GM19452 (cell line): Measurements from ENCODE around the gene PCK2.
A peak's percentile ranks its signal among the peaks of the same experiment; 100 is the strongest.

ENCODE experiments used
- ATAC-seq: cut with Tn5 transposase; IDR thresholded peaks from one replicate; pipeline ENCODE4 v1.9.1; 2021; ENCODE audit not compliant: unreplicated experiment

PCK2 gene

DNA sequence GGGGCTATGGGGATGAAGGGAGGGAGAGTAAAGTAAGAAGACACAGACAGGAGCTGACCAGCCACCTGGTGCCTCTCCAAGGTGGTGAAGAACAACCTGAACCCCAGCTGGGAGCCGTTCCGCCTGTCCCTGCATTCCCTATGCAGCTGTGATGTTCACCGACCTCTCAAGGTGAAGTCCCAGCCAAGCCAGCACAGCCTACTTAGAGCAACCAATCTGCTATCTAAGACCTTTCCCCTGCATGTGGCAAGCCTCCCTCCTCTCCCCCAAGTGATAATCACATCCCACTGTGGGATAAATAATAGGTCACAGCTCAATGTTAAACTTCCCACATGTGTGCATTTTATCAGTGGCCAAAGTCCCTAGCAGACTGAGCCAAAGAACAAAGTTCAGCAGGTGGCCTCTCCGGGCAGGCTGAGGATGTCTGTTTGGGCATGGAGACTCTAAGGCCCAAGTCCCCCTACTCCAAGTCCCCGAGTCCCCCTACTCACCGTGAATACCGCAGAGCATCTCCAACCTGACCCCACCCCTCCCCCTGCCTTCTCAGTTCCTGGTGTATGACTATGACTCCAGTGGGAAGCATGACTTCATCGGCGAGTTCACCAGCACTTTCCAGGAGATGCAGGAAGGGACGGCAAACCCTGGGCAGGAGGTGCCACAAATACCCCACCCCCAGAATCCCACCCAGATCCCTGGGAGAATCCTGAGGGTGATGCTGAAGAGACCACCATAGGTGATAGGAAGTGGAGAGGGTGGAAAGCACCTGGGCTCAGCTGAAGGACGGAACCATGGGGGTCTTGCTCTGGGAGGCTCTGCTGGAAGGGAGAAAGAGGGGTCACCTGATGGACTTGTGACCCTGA, 19.3 kb upstream of the PCK2 start:
- no peak for ATAC-seq

DNA sequence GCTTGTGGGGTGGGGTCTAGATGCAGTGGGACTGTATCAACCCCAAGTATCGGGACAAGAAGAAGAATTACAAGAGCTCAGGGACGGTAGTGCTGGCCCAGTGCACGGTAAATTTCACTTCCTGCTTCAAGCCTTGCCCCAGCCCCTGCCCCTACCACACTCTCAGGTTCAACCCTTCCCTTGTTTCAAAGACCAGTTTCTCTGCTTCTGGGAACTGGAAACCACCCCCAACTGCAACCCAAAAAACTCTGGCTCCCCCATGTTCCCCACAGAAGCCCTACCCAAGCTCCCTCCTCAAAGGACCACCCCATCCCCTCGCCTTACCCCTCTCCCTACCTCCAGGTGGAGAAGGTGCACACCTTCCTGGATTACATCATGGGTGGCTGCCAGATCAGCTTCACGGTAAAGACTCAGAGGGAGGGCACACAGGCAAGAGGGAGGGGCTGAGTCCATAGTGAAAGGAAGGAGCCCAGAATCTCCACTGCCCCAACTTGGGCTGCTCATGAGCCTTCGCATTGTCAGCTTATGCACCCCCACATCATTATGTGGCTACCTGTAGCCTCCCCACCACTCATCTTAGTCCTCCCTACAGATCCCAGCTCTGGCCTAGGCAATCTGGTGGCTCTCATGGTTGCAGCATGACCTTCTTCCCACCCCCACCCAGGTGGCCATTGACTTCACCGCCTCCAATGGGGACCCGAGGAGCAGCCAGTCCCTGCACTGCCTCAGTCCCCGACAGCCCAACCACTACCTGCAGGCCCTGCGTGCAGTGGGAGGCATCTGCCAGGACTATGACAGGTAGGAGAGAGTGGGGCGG, 18.4 kb upstream of the PCK2 start:
- no peak for ATAC-seq

DNA sequence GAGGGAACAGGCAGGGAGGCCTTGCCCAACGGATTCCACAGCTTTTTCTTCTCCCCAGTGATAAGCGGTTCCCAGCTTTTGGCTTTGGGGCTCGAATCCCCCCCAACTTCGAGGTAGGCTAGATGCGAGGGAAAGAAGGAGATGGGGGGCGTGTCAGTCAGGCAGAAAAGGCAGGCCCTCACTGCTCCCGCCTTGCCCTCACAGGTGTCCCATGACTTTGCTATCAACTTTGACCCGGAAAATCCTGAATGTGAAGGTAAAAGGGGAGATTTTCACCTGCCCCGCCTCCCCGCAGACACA, 17.9 kb upstream of the PCK2 start:
- ATAC-seq = no peak

- no peak for ATAC-seq
Measured at GRCh38 chr14:24077086-24077485, 17.0 kb upstream of the PCK2 start.

DNA sequence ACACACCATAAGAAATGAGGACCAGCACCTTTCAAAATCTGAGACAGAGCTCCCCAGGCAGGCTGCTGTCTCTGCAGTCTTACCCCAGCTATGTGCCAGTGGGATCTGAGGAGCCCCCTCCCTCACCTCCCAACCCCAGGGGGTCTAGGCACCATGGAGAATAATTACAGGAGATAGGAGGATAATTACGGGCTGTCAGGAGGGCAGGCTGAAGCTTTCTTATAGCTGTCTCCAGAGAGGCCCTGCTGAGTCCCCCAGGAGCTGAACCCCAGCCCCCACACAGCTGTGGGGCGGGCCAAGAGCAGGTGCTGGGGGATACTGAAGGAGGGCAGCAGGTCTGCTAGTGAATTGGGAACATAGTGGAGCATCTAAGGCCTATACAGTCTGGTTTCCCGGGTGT, 16.0 kb upstream of the PCK2 start:
- ATAC-seq = no peak

- ATAC-seq = no peak
Measured at GRCh38 chr14:24079491-24080141, 14.5 kb upstream of the PCK2 start.

- ATAC-seq = no peak
Measured at GRCh38 chr14:24080142-24080530, 14.0 kb upstream of the PCK2 start.

- ATAC-seq = peak; percentile 81
Measured at GRCh38 chr14:24080888-24081738, 13.0 kb upstream of the PCK2 start.

- no peak for ATAC-seq
Measured at GRCh38 chr14:24081739-24082211, 12.3 kb upstream of the PCK2 start.

GRCh38 chr14:24082411-24083080, 11.6 kb upstream of the PCK2 start:
- ATAC-seq = no peak

- ATAC-seq = no peak
Measured at GRCh38 chr14:24083462-24083861, 10.6 kb upstream of the PCK2 start.

- no peak for ATAC-seq
Measured at GRCh38 chr14:24084440-24084839, 9.7 kb upstream of the PCK2 start.

GRCh38 chr14:24085215-24085614, 8.9 kb upstream of the PCK2 start:
- no peak for ATAC-seq

DNA sequence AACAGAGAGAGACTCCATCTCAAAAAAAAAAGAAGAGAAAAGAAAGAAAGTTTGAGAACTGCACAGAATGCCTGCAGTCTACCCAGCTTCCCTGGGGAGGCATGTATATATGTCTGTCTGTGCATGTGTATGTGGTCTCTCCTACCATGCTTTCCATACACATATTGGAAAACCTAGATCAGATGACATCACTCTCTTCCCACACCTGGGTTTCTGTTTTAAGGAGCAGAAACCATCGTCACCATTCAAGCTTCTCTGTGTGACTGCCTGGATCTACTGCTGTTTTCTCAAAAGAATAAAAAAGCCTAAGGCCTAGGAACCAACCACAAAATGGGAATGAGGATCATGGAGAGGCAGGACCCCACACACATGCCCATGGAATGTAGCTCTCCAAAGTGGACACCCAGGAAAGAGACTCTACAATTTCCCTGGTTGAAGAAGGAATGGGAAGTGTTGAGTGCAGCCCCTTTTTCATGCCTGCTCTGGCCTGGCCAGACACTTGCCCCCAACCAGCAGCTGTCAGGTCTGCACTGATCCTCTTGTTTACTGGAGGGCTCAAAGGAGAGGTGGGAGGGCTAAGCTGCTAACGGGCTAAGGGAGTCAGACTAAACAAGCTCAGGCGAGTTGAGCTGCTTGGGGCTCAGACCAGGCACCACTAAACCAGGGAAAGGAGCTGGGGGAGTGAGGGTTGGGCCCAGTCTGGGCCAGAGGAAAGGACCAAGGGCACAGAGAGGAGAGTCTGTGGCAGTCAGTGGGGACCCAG, 7.7 kb upstream of the PCK2 start:
- no peak for ATAC-seq

DNA sequence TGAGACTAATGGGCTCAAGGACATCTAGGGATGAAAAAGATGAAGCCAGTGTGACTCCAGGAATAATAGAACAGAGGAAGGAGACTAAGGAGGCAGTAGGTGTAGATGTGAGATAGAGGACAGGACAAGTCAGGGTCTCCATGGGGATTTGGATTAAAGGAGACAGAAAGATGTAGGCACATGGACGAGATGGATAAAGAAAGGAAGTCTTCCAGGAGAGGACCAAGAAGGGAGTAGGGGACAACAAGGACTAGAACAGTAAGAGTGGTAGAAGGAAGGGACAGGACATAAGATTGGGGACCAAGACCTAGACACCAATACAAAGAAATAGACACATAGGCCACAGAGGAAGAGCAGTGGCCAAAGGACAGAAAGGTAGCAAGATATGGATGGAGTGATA, 7.1 kb upstream of the PCK2 start:
- no peak for ATAC-seq

- no peak for ATAC-seq
Measured at GRCh38 chr14:24088095-24088494, 6.0 kb upstream of the PCK2 start.

DNA sequence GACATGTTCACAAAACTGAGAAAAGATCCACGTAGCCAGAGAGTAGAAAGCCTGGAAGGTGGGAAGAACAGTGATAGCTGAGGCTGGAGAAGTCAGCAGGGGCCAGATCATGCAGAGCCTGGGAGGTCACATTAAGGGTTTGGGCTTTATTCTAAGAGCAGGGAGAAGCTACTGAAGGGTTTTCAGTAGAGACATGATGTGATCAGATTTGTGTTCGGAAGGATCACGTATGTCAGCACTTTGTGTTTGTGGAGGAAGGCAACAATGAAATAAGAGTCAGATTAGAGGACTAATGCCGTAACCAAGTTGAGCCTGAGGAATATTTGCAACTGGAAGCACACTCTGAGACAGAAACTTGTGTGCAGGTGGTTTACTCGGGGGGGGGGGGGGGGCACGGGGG, 4.2 kb upstream of the PCK2 start:
- no peak for ATAC-seq

DNA sequence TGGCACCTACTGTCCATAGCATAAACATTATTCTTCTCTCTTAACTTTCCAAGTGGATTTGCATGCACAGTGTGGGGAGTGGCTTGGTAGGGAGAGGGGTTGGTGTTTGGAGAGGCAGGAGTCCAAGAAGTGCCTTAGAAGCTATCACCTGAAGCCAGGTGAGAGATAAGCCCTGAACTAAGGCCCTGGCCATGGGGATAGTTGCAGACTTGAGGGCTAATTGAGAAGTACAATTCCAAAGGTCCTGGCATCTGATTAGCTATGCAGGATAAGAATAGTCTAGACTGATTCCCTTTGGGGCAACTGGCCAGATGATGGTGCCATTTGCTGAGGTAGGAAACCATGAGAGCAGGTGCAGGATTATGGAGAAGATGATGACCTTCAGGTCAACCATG, 2.0 kb upstream of the PCK2 start:
- no peak for ATAC-seq

DNA sequence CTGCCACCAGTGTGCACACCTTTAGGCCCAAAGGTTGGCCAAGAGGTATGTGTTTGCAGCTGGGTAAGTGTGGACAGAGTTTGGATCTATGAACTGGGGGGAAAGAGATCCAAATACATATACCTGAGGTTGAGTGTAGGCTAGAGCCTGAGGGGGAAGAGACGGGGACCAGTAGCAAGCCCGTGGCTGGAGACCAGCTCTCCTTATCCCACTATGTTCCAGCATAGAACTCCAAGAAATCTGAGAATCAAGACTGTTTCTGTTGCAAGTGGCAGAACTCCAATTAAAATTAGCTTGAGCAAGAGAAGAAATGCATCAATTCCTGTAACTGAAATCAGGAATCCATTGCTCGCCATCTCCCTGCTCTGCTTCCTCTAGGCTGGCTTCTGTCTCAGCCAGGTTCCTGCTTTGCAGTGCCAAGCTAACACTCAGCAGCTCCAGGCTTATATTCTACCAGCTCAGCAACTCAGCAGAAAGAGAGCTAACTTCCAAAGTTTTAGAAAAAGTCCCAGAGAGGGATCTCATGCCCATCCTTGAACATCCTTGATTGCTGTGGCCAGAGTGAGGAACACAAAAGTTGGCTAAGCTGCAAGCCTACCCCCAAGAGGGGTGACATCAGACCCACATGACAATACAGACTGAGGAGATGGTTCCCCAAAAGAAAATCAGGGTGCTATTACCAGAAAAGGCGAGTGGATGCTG, 1.5 kb upstream of the PCK2 start:
- ATAC-seq = no peak
